Measurements from ENCODE around the gene OOEP.

DNA sequence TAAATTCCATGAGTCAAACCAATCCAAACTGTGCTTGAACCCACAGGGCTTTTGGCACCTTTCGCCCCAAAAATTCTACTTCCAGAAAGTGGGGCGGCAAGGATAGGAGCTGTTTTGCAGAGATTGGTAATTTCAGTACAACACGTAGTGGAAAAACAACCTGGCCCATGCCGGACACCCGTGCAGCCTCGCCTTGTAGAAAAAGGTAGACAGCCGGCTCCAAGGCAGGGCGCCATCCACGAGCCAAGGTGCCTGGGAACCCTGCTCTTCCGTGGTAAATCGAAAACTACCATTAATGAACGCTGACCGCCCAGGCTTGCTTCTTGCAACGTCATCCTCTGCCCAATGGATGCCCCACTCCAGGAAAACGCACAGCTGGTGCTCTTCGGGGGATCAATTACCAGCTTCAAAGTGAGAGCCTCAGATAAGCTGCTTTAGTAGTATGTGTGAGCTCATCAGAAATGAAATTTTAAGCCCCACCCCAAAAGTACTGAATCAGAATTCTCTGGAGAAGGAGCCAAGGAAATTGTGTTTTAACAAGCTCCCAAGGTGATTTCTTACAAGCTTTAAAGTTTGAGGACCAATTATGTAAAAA is 1.8 kb downstream of the OOEP start:
- TF ChIP-seq, protein P1, sequence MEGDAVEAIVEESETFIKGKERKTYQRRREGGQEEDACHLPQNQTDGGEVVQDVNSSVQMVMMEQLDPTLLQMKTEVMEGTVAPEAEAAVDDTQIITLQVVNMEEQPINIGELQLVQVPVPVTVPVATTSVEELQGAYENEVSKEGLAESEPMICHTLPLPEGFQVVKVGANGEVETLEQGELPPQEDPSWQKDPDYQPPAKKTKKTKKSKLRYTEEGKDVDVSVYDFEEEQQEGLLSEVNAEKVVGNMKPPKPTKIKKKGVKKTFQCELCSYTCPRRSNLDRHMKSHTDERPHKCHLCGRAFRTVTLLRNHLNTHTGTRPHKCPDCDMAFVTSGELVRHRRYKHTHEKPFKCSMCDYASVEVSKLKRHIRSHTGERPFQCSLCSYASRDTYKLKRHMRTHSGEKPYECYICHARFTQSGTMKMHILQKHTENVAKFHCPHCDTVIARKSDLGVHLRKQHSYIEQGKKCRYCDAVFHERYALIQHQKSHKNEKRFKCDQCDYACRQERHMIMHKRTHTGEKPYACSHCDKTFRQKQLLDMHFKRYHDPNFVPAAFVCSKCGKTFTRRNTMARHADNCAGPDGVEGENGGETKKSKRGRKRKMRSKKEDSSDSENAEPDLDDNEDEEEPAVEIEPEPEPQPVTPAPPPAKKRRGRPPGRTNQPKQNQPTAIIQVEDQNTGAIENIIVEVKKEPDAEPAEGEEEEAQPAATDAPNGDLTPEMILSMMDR (IDR thresholded peaks at IDR 0.05 in 4 of 5, conservative IDR thresholded peaks at IDR 0.05 in 1 of 5) = no peak
- TF ChIP-seq POLR2A (IDR thresholded peaks at IDR 0.05) = no peak
